CD4-positive, alpha-beta T cell (primary cell): ENCODE results near the gene HEXD. TPM values are rescaled to one million over a fixed set of nuclear protein-coding genes. Genes with fewer than 3 reads are reported as not detected.
A peak's percentile ranks its signal among the peaks of the same experiment; 100 is the strongest.

ENCODE experiments used
- ATAC-seq: fragments of 200-7000 bp; cut with Tn5 transposase; one replicate; pipeline ENCODE4 v1.10.0; 2022; ENCODE audit warnings: mild to moderate bottlenecking; ENCODE audit not compliant: poor library complexity
- CTCF ChIA-PET: fragments of 350-600 bp; sonication (Branson Sonifier 250); formaldehyde crosslinking; loops from one replicate; lab custom pipeline; 2021; ENCODE audit warnings: antibody characterized with exemption, inconsistent platforms; lab: Charles Lee
- POLR2A ChIA-PET: fragments of 350-600 bp; sonication (Branson Sonifier 250); formaldehyde crosslinking; loops from one replicate; lab custom pipeline; 2021; ENCODE audit warnings: antibody characterized with exemption, inconsistent platforms; lab: Charles Lee
- DNase-seq, 14 experiments: peaks; one replicate each; pipeline ENCODE4 v3.0.0-alpha.2; 2013 to 2020; ENCODE audit warnings: mixed read lengths in 2 of 14
- H3K27ac ChIP-seq, 2 donors: one replicate each; pipeline versions ENCODE4 v1.5.1 to v1.7.0; 2013; ENCODE audit warnings: low read length in 2 of 2, low read depth in 1 of 2, mild to moderate bottlenecking in 1 of 2
- H3K27me3 ChIP-seq, 2 experiments: 1 replicate in 1 of 2; 2 replicates in 1 of 2; pipeline versions ENCODE4 v1.6.1 to v1.7.0; 2013; ENCODE audit warnings: low read length in 2 of 2, control low read depth in 1 of 2, mild to moderate bottlenecking in 1 of 2, moderate library complexity in 1 of 2; ENCODE audit not compliant: insufficient read depth in 2 of 2, control insufficient read depth in 1 of 2
- H3K36me3 ChIP-seq: one replicate; pipeline ENCODE4 v1.6.1; 2013; ENCODE audit warnings: low read length, control low read depth; ENCODE audit not compliant: insufficient read depth
- H3K4me1 ChIP-seq: one replicate; pipeline ENCODE4 v1.6.1; 2013; ENCODE audit warnings: low read length, control low read depth; ENCODE audit not compliant: insufficient read depth
- H3K4me3 ChIP-seq: one replicate; pipeline ENCODE4 v1.5.1; 2013; ENCODE audit warnings: mild to moderate bottlenecking, low read length, moderate library complexity
- H3K9me3 ChIP-seq, 2 experiments: 1 replicate in 1 of 2; 2 replicates in 1 of 2; pipeline versions ENCODE4 v1.6.1 to v1.7.0; 2013; ENCODE audit warnings: low read length in 2 of 2, mild to moderate bottlenecking in 2 of 2, control low read depth in 1 of 2, moderate library complexity in 1 of 2; ENCODE audit not compliant: control insufficient read depth in 1 of 2, insufficient read depth in 1 of 2
- H3K27ac Mint-ChIP-seq: one replicate; pipeline ENCODE4 v1.8.0; 2020; ENCODE audit warnings: mixed read lengths
- H3K27me3 Mint-ChIP-seq: one replicate; pipeline ENCODE4 v1.8.0; 2021; ENCODE audit warnings: mixed read lengths
- H3K36me3 Mint-ChIP-seq: one replicate; pipeline ENCODE4 v1.8.0; 2021; ENCODE audit warnings: low read depth, mixed read lengths
- H3K4me1 Mint-ChIP-seq: one replicate; pipeline ENCODE4 v1.8.0; 2021; ENCODE audit warnings: low read depth, mixed read lengths
- H3K4me3 Mint-ChIP-seq: one replicate; pipeline ENCODE4 v1.8.0; 2020; ENCODE audit warnings: mild to moderate bottlenecking, mixed read lengths
- H3K9me3 Mint-ChIP-seq: one replicate; pipeline ENCODE4 v1.8.0; 2020; ENCODE audit warnings: mixed read lengths
- CTCF ChIP-seq: fragments of 200-600 bp; IDR thresholded peaks from one replicate; pipeline ENCODE4 v1.8.0; 2022; ENCODE audit warnings: antibody characterized with exemption, mild to moderate bottlenecking
- intact Hi-C, 2 experiments: fragments of 100-400 bp; cut with DNase I in 1 of 2; cut with micrococcal nuclease in 1 of 2; formaldehyde crosslinking; loops; one replicate each; pipeline versions ENCODE4 v1.15.1 to v1.9.0; 2023 to 2025; cut with DNase I, micrococcal nuclease
- total RNA-seq, 174 experiments: library from RNA in 2 of 174; stranded (reverse) in 2 of 174; gene quantifications; one replicate each; pipeline ENCODE4 v1.2.3 and lab custom pipeline; 2021 to 2026

HEXD gene
- total RNA-seq, 2 experiments from 2014 or later, result 27.8 to 31.2 TPM

GRCh38 chr17:82483204-82483660, 65.1 kb downstream of the HEXD start:
- H3K4me1 Mint-ChIP-seq, result peaks cover 10% of the 10 kb centered on the region
- H3K27ac Mint-ChIP-seq, result no peak overlapping the region
- no peaks in the 10 kb centered on the region for H3K9me3 ChIP-seq
- no peaks in the 10 kb centered on the region for H3K9me3 Mint-ChIP-seq
- DNase-seq, result no peak
- peaks cover 80% of the 10 kb centered on the region for H3K36me3 Mint-ChIP-seq
- ChIA-PET CTCF (no interaction called here), POLR2A (no interaction called here)
- intact Hi-C loops, result no loop called here
- H3K4me3 Mint-ChIP-seq, result no peak overlapping the region
- TF ChIP-seq CTCF, result no peak
- peaks cover 87% of the 10 kb centered on the region for H3K36me3 ChIP-seq
- H3K27me3 Mint-ChIP-seq, result no peaks in the 10 kb centered on the region
- peaks cover 18% of the 10 kb centered on the region for H3K4me1 ChIP-seq
- no peaks in the 10 kb centered on the region for H3K27me3 ChIP-seq
- no peak for ATAC-seq
- H3K27ac ChIP-seq, result no peak overlapping the region
- no peak overlapping the region for H3K4me3 ChIP-seq

- H3K9me3 Mint-ChIP-seq, result no peaks in the 10 kb centered on the region
- peaks cover 81% of the 10 kb centered on the region for H3K36me3 Mint-ChIP-seq
- peaks cover 86% of the 10 kb centered on the region for H3K36me3 ChIP-seq
- no peak overlapping the region for H3K4me3 Mint-ChIP-seq
- peaks cover 18% of the 10 kb centered on the region for H3K4me1 ChIP-seq
- ChIA-PET CTCF (no interaction called here), POLR2A (no interaction called here)
- H3K27me3 ChIP-seq, result no peaks in the 10 kb centered on the region
- intact Hi-C loops, result no loop called here
- no peaks in the 10 kb centered on the region for H3K27me3 Mint-ChIP-seq
- no peak overlapping the region for H3K27ac ChIP-seq
- ATAC-seq, result no peak
- no peak overlapping the region for H3K27ac Mint-ChIP-seq
- H3K9me3 ChIP-seq, result no peaks in the 10 kb centered on the region
- no peak for DNase-seq
- peaks cover 10% of the 10 kb centered on the region for H3K4me1 Mint-ChIP-seq
- H3K4me3 ChIP-seq, result no peak overlapping the region
- no peak for TF ChIP-seq CTCF
These were observed 65.7 kb downstream of the HEXD start for GRCh38 chr17:82483836-82484235.

- intact Hi-C loops, result no loop called here
- ATAC-seq (no peak), DNase-seq (peak in 1 of 14 experiments; percentile 45)
- CTCF ChIA-PET, result no interaction called here
- no peak overlapping the region for H3K4me3 ChIP-seq
- H3K9me3 ChIP-seq, result no peaks in the 10 kb centered on the region
- no peak for TF ChIP-seq CTCF
- H3K36me3 ChIP-seq, result peaks cover 66% of the 10 kb centered on the region
- POLR2A ChIA-PET, result no interaction called here
- H3K36me3 Mint-ChIP-seq, result peaks cover 63% of the 10 kb centered on the region
- no peaks in the 10 kb centered on the region for H3K27me3 Mint-ChIP-seq
- peaks cover 18% of the 10 kb centered on the region for H3K4me1 ChIP-seq
- H3K4me1 Mint-ChIP-seq, result peaks cover 10% of the 10 kb centered on the region
- H3K4me3 Mint-ChIP-seq, result peak overlapping the region; percentile 38
- no peak overlapping the region for H3K27ac ChIP-seq
- peak overlapping the region; percentile 20 for H3K27ac Mint-ChIP-seq
- no peaks in the 10 kb centered on the region for H3K27me3 ChIP-seq
- no peaks in the 10 kb centered on the region for H3K9me3 Mint-ChIP-seq
These were observed 68.3 kb downstream of the HEXD start for GRCh38 chr17:82486231-82487094.
